Smooth muscle cell (in vitro differentiated cells): ENCODE results near the gene FAM221B. TPM values are rescaled to one million over a fixed set of nuclear protein-coding genes. Genes with fewer than 3 reads are reported as not detected.

Experiments
- polyA plus RNA-seq: library from polyadenylated mRNA; unstranded; fragments of >200 nt; fragmentation: Nextera tagmentation; extraction: Ambion mirVana; gene quantifications from 2 replicates; pipeline ENCODE4 v1.2.1, GENCODE V29; 2016
- small RNA-seq: library from RNA; depleted of rRNA; stranded (forward); fragments of <200 nt; gene quantifications from one replicate; pipeline ENCODE3, GENCODE V24; 2014
- total RNA-seq: library from RNA; depleted of rRNA; stranded (reverse); fragments of >200 nt; gene quantifications from 2 replicates; pipeline ENCODE4 v1.2.3, GENCODE V29; 2014

Gene FAM221B
- total and polyA plus RNA-seq, 2 experiments from 2014 or later: not detected

Small RNAs within 50 kb of the gene (small RNA-seq; reads per million reads assigned to genes)
- 2.1 reads per million, percentile 45 among the genes with 10 or more reads in this experiment for gene HINT2

Other genes with a start within 250 kb of the FAM221B start
- gene TESK1, start 223.5 kb downstream of the FAM221B start, total RNA-seq: 10.0 and 14.2 TPM in 2 replicates
- 19.4 and 25.6 TPM in 2 replicates for gene TESK1, start 223.5 kb downstream of the FAM221B start, polyA plus RNA-seq
- 0.45 and 3.0 TPM in 2 replicates for gene CD72, start 210.3 kb downstream of the FAM221B start, total RNA-seq
- 2.9 and 3.9 TPM in 2 replicates for gene CD72, start 210.3 kb downstream of the FAM221B start, polyA plus RNA-seq
- gene SIT1, start 177.8 kb downstream of the FAM221B start, total RNA-seq: not detected in 2 replicates
- not detected in 2 replicates for gene SIT1, start 177.8 kb downstream of the FAM221B start, polyA plus RNA-seq
- 10,156 and 21,067 TPM in 2 replicates for gene RMRP, start 170.7 kb downstream of the FAM221B start, total RNA-seq
- gene RMRP, start 170.7 kb downstream of the FAM221B start, polyA plus RNA-seq: not detected in 2 replicates
- gene CCDC107, start 170.4 kb downstream of the FAM221B start, total RNA-seq: 9.8 and 19.6 TPM in 2 replicates
- gene CCDC107, start 170.4 kb downstream of the FAM221B start, polyA plus RNA-seq: 35.5 and 37.1 TPM in 2 replicates
- gene ARHGEF39, start 163.5 kb downstream of the FAM221B start, total RNA-seq: 0.49 and 2.1 TPM in 2 replicates
- 1.9 and 2.9 TPM in 2 replicates for gene ARHGEF39, start 163.5 kb downstream of the FAM221B start, polyA plus RNA-seq
- gene CA9, start 154.8 kb downstream of the FAM221B start, total RNA-seq: 1.7 and 4.6 TPM in 2 replicates
- 5.9 TPM in 1 of 2 replicates, not detected in the other for gene CA9, start 154.8 kb downstream of the FAM221B start, polyA plus RNA-seq
- gene TPM2, start 138.8 kb downstream of the FAM221B start, total RNA-seq: 854 and 925 TPM in 2 replicates
- 2,012 and 2,131 TPM in 2 replicates for gene TPM2, start 138.8 kb downstream of the FAM221B start, polyA plus RNA-seq
- 130 and 150 TPM in 2 replicates for gene TLN1, start 96.5 kb downstream of the FAM221B start, total RNA-seq
- gene TLN1, start 96.5 kb downstream of the FAM221B start, polyA plus RNA-seq: 112 and 145 TPM in 2 replicates
- gene CREB3, start 96.1 kb downstream of the FAM221B start, total RNA-seq: 66.9 and 73.5 TPM in 2 replicates
- gene CREB3, start 96.1 kb downstream of the FAM221B start, polyA plus RNA-seq: 81.0 and 99.2 TPM in 2 replicates
- gene GBA2, start 79.5 kb downstream of the FAM221B start, total RNA-seq: 33.8 and 37.8 TPM in 2 replicates
- gene GBA2, start 79.5 kb downstream of the FAM221B start, polyA plus RNA-seq: 35.3 and 52.7 TPM in 2 replicates
- gene RGP1, start 79.4 kb downstream of the FAM221B start, total RNA-seq: 15.3 and 18.3 TPM in 2 replicates
- 12.8 and 14.6 TPM in 2 replicates for gene RGP1, start 79.4 kb downstream of the FAM221B start, polyA plus RNA-seq
- gene MSMP, start 74.5 kb downstream of the FAM221B start, total RNA-seq: not detected in 2 replicates
- not detected in 2 replicates for gene MSMP, start 74.5 kb downstream of the FAM221B start, polyA plus RNA-seq
- gene NPR2, start 37.1 kb downstream of the FAM221B start, total RNA-seq: 19.4 and 24.8 TPM in 2 replicates
- gene NPR2, start 37.1 kb downstream of the FAM221B start, polyA plus RNA-seq: 16.4 and 20.1 TPM in 2 replicates
- 0.85 TPM in 1 of 2 replicates, not detected in the other for gene SPAG8, start 16.5 kb downstream of the FAM221B start, total RNA-seq
- 0.44 and 1.2 TPM in 2 replicates for gene SPAG8, start 16.5 kb downstream of the FAM221B start, polyA plus RNA-seq
- gene HINT2, start 13.7 kb downstream of the FAM221B start, total RNA-seq: 7.7 and 20.4 TPM in 2 replicates
- 66.7 and 67.8 TPM in 2 replicates for gene HINT2, start 13.7 kb downstream of the FAM221B start, polyA plus RNA-seq
- gene TMEM8B, start 496 bp upstream of the FAM221B start, total RNA-seq: 4.5 and 4.9 TPM in 2 replicates
- gene TMEM8B, start 496 bp upstream of the FAM221B start, polyA plus RNA-seq: 12.4 and 18.7 TPM in 2 replicates
- not detected in 2 replicates for gene OR13J1, start 41.7 kb upstream of the FAM221B start, total RNA-seq
- not detected in 2 replicates for gene OR13J1, start 41.7 kb upstream of the FAM221B start, polyA plus RNA-seq
- 1.1 TPM in 1 of 2 replicates, not detected in the other for gene HRCT1, start 77.5 kb upstream of the FAM221B start, total RNA-seq
- 0.45 TPM in 1 of 2 replicates, not detected in the other for gene HRCT1, start 77.5 kb upstream of the FAM221B start, polyA plus RNA-seq
- not detected in 2 replicates for gene SPAAR, start 80.8 kb upstream of the FAM221B start, total RNA-seq
- 0.26 TPM in 2 replicates for gene SPAAR, start 80.8 kb upstream of the FAM221B start, polyA plus RNA-seq
- 0.13 TPM in 1 of 2 replicates, not detected in the other for gene OR2S2, start 129.4 kb upstream of the FAM221B start, total RNA-seq
- 0.21 TPM in 1 of 2 replicates, not detected in the other for gene OR2S2, start 129.4 kb upstream of the FAM221B start, polyA plus RNA-seq
- 42.9 and 46.5 TPM in 2 replicates for gene RECK, start 208.2 kb upstream of the FAM221B start, total RNA-seq
- gene RECK, start 208.2 kb upstream of the FAM221B start, polyA plus RNA-seq: 36.5 and 50.0 TPM in 2 replicates